Colon (tissue), 2 donors: ENCODE data around the gene UBAP2L.
"Not testable (repeated sequence)": the region's sequence is repeated elsewhere in the genome, so short reads cannot be mapped to it uniquely, and the experiment has no call there.

Experiments
- FAIRE-seq: peaks from 2 replicates; lab custom pipeline; 2012; peaks lifted over from hg19 to GRCh38; lab: Jason Lieb, UNC
- donor health status: control.
- donor health status: control.

Gene UBAP2L

DNA sequence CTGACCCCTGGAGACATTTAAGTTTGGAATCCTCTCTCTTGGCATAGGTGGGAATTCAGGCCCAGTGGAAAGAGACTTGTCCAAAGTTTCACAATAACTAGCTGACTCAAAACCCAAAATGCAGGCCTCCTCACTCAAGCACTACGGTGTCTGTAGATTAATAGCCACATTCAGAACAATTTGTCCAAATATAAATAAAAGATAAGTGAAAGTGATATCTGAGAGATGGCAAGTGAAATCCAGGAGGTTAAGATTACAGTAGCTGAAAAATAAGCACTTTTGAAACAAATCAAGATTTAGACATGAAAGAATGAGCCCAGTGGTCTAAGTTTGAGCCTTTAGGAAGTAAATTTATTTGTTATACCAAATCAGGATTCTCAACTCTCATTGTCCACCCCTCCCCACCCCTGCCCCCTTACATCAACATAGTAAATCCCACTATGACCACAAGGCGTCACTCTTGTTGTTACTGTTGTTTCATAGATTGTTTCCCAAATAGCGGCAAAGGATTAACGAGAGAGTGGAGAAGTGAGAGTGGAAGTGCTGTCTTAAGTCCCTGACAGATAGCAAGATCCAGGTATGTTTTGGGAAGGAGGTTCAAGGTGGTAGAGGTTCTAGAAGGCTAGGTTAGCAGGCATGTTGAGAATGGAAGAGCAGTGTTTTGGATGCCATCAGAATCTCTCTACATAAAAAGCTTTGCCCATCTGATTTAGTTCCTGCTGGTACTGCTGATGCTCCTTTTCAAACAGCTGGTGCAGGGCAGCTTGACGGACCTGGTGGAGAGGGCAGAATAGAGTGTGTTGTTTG is 21.8 kb upstream of the UBAP2L start:
- FAIRE-seq: no peak

DNA sequence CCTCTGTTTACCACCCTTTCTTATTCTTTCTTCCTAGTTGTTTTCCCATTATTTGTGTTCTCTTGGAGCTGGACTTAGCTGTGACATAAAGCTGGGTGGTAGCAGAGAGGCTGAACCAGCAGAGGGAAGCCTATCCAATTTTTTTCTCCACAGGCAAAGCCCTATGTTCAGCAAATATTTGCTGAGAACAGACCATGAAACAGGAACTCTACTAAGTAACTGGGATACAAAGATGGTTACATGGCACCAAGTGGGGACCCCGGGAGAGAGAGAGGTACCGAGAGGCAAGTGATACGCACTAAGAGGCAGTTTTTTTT is 21.2 kb upstream of the UBAP2L start:
- FAIRE-seq: no peak

DNA sequence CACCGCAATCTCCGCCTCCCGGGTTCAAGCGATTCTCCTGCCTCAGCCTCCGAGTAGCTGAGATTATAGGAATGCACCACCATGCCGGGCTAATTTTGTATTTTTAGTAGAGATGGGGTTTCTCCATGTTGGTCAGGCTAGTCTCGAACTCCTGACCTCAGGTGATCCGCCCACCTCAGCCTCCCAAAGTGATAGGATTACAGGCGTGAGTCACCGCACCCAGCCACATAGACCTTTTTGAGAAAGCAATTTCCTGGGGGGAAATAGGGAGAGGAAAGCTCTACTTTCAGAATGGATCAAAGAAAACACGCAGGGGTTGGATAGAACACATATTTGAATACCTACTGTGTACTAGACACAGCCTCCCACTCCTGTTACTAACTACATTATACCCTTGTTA is 15.0 kb upstream of the UBAP2L start:
- FAIRE-seq: not testable (repeated sequence)

DNA sequence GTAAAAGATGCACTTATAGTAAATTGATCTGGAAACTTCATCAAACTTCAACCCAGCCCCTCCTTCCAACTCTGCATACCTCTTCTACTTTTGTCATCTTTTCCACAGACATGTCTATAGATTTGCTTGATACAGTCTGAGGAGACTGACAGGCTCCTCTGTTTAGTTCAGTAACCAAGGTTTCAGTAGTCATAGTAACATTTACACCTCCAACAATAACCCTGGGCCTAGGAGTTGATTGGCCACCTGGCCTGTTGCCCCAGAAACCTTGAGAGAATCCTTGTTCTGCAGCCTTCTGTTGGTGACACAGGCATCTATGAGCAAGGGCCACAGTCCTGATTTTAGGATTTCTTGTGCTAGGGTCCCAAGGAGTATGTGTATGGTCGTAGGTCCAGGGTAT is 14.6 kb upstream of the UBAP2L start, which contains the start of gene CFAP141:
CFAP141 (minus strand) TSS at position 138 of the 400 bp plus-strand sequence; CDS start at position 112, 26 bp downstream.
- FAIRE-seq: no peak

DNA sequence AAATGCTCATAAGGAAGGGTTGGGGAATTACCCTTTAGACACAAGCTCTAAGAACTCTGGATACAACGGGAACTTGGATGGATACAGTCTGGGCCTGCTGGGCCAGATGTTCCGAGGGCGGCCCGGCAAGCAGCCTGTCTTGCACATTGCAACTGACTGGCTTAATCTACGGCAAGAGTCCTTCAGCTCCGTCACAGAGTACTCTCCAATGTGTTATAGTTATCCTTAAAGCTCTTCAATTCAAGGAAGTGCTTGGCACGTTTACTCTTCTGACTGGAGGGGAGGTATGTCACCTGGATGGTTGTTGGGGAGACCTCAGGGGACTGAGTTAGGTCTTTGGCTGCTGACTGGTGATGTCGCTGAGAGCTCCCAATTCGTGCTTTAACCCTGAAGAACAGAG is 13.5 kb upstream of the UBAP2L start:
- no peak for FAIRE-seq

DNA sequence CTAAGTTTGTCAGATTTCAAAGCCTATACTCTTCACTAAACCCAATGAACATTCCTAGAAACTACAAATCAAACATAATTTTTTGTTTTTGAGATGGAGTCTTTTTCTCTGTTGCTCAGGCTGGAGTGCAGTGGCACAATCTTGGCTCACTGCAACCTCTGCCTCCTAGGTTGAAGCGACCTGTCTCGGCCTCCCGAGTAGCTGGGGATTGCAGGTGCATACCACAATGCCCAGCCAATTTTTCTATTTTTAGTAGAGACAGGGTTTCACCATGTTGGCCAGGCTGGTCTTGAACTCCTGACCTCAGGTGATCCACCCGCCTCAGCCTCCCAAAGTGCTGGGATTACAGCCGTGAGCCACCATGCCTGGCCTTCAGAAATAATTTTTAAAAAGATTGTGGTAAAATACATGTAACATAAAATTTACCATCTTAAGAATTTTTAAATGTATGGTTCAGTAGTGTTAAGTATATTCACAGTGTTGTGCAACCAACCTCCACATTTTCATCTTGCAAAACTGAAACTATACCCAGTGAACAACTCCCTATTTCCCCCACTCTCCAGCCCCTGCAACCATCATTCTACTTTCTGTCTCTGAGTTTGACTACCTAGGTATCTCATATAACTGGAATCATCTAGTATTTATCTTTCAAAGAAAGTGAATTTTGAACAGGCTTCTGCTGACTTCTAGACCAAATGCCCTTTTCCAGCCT is 11.9 kb upstream of the UBAP2L start:
- no peak for FAIRE-seq

DNA sequence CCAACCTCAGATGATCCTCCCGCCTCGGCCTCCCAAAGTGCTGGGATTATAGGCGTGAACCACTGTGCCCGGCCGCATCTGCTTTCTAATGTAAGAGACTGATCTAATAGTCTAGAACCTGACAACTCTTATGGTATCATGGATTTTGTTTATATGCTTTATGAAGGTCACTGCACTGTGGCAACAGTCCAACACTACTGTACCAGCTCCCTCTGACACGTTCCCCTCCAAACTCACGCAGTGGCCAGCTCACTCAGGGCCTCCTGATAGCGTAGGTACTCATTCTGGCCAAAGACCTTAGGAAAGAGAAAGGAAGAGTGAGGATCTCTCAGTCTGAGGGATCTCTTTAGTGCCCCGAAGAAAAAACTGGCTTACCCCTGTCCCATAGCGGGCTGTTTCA is 8.7 kb upstream of the UBAP2L start:
- no peak for FAIRE-seq

DNA sequence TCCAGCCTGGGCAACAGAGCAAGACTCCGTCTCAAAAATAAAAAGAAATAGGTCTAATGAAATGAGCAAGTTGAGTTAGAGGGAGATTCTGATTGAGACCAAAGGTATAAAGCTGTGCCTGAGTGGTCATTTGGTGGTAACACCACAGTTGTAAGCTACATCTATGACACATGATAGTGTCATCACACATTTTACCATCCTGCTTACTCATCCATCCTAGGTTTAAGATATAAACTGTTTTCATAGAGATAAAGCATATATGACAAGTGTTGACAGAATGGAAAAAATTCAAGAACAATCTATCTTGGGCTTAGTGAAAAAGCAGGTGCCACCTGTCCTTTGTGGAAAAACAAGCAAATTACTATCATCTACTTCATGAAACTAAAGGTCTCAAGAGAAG is 7.5 kb upstream of the UBAP2L start:
- FAIRE-seq: no peak

DNA sequence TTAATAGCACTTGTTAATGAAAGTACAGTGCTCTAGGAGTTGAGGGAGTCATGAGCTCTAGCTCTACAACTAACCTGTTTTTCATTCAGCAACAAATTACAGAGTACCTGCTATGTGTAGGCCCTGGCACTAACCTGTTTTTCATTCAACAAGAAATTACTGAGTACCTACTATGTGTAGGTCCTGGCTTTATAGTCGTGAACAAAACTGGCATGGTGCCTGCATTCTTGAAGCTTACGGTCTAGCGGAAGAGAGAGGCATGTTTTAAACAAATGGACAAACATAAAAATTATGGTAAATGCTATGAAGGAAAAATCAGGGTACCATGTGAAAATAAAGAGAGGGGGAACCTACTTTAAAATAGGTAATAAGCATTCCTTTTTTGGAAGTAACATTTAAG is 2.2 kb upstream of the UBAP2L start:
- no peak for FAIRE-seq

DNA sequence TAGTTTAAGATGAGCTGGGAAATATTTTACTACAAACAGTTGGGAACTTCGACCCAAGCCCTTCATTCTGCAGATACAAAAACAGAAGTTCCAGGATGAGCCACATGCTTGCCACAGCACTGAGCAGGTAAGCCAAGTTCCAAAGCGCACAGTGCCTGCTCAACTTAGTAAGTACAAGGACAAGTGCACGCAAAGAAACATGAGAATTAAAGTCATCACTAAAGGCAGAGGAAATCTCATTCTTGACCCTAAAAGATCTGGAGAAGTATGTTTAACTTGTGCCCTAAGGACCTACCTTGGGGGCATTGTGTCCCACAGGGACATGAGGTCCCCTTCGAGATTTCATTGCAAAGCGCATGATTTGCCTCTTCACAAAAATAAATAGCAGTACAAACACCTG is 1.2 kb upstream of the UBAP2L start:
- no peak for FAIRE-seq

DNA sequence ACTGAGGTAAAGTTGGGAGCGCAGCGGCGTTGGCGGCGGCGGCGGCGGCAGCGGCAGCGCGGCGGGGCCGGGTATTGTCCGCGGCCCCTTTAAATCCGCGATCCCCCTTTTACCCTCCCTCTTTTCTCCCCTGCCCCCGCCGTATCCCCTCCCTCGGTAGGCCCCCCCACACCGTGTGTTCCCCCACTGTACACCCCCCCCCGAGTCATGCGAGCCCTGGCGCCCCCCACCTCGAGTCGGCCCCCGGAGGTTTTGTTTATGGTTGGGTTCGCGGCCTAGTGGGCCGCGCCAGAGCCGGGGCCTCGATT is 169 bp downstream of the UBAP2L start:
- no peak for FAIRE-seq

DNA sequence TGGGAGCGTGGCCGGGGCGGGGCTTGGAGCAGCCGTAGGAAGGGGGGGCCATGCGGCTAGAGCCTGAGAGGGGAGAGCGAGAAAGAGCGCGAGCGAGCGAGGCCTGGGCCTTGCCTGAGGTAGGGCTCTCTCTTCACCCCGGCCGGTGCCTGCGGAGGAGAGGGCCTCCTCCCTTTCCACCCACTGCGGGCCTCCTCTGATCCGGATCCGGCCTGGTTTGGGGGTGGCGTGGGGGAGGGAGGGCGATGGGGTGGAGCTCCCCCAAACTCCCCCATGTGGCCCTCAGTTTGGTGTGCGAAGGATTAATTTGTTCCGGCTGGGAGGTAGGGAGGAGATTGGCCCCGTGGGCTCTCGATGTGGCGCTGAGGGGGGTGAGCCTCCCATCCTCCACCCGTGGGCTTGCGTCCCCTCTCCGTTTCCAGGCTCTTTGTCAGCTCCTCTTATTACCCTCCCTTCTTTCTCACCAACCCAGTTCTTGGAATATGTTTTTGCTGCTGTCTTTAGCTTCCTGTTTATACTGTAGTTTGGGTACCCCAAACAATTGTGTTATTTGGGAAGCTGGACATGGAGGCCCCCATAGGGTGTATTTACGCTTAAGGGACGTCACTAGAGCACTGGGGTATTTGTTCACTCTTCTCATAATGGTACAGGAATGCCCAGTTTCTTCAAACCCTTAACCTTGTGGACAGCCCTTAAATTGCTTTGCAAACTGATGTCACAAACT is 685 bp downstream of the UBAP2L start:
- FAIRE-seq: no peak

DNA sequence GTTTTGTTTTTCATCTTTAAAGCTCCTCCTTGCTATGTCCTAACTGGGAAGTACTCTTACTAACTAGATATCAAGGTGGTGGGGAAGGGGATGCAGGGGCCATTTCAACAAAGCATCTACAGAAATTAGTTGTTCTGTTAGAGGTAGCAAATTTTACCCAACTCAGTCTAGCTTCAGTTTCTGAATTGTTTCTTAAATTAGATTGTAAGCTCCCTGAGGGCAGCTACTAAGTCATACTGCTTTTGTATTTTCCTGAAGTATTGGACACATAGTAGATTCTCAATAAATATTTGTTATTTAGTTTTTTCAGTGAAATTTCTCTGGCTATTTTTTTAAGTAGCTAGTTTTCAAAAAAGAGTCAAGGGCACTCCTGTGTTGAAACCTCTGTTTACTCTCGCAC is 1.8 kb downstream of the UBAP2L start:
- no peak for FAIRE-seq

DNA sequence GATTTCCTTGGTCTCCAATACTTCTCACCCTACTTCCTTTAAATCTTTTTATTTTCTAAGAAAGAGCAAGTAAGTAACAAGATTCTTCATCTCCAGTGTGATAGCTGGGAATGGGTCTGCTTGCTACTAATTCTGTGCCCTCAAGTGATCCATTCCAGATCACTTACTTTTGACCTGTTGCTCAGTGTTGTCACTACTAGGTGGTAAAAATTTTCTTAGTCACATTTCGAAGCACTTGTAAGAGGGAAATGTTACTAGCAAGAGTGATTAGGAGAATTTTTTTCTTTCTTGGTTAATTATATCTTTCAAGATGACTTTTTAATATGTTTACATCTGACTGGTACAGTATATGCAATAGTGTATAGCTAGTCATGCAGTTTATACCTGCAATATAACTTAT is 2.2 kb downstream of the UBAP2L start:
- no peak for FAIRE-seq

DNA sequence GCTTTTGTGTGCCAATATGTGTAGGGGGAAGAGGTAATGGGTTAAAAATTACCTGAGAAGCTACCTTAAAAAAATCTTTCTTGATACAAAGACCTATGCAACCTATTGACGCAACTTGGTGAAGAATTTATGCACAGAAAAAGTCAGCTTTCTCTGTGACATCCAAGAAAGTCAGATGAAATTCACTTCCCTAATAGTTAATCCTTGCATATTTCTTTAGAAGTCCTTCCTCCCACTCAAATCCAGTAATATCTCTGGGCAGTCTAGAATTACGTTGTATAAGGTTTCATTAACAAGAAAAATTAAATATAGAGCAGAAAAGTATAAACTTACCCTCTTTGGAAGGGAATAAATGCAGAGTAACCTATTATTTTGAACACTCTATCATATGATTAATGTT is 2.9 kb downstream of the UBAP2L start:
- no peak for FAIRE-seq

DNA sequence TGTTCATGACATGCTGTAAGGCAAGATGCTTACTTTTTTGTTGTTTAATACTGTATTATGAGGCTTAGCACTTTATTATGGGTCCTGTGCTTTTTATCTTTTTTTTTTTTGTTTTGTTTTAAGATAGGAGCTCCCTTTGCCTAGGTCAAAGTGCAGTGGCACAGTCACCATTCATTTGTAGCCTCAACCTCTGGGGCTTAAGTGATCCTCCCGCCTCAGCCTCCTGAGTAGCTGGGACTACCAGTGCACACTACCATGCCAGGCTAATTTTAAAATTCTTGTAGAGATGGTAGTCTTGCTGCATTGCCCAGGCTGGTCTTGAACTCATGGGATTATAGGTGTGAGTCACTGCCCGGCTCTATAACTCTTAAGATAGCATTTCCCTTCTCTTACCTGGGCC is 4.6 kb downstream of the UBAP2L start:
- no peak for FAIRE-seq

DNA sequence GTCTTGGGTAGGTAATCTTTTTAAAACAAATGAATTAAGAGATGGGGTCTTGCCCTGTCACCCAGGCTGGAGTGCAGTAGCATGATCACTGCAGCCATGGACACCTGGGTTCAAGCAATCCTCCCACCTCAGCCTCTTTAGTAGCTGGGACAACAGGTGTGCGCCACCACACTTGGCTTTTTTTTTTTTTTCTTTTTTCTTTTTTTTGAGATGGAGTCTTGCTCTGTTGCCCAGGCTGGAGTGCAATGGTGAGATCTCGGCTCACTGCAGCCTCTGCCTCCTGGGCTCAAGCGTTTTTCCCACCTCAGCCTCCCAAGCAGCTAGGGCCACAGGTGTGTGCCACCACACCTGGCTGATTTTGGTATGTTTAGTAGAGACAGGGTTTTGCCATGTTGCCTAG is 10.4 kb downstream of the UBAP2L start:
- not testable (repeated sequence) for FAIRE-seq

DNA sequence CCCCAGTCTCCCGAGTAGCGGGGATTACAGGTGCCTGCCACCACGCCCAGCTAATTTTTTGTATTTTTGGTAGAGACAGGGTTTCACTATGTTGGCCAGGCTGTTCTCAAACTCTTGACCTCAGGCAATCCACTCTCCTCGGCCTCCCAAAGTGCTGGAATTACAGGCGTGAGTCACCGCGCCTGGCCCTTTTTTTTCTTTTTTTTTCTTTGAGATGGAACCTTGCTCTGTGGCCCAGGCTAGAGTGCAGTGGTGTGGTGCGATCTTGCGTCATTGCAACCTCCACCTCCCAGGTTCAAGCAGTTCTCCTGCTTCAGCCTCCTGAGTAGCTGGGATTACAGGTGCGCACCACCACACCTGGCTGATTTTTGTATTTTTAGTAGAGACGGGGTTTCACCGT is 12.4 kb downstream of the UBAP2L start:
- not testable (repeated sequence) for FAIRE-seq

DNA sequence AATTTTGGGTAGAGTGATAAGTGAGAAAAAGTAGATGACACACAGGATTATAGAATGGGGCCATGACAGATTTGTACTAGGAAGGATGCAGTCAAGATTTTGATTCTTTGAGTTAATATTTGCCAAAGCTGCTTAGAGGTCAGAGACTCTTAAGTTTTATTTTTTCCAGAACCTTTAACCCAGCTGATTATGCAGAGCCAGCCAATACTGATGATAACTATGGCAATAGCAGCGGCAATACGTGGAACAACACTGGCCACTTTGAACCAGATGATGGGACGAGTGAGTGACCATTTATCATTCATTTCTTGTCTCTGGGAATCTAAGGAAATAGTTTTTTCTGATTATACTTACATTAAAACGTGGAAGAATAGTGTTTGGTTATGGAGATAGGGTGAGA is 16.1 kb downstream of the UBAP2L start:
- FAIRE-seq: no peak

DNA sequence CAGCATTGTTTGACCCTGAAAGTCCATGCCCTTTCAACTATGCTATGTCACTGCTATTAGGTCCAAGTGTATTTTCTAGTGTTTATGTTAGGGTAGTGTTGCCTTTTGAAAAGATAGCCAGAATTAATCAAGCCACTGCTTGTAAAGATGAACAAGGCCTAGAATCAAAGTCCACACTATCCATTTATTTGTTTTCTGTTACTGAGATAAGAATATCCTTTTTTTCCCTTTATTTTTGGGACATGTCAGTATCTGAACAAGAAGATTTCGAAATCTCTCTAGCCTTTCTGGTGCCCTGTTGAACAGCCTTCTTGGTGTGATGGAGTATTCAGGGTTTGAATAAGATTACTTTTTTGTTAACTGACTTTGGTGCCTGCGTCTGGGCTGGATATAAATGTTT is 16.7 kb downstream of the UBAP2L start:
- no peak for FAIRE-seq

DNA sequence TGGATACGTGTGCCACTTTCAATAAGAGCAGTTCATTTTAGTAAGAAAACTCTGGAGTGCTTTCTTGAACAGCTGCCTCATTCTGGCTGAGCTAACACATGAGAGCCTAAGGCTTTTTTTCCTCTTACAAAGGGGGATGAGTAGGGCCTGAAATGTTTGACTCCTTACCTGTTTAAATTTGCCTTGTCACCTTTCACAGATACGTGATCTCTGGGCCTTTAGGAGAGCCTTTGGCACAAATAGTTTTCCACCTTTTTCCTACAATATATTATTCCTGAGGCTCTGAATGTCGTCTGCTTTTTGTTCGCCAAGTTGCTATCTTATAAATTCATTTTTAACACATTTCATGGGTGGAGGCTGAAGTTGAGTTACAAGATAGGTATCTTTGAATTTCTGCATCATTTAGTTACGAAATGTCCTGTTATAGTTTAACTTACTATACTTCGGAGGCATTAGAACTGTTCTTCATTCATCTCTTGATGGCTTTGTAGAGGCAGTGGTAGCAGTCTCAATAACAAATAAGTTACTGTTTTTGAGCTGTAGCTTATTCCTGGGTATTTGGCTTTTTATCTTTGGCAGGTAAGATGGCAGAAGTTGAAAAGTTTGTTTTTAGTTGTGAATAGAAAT is 17.2 kb downstream of the UBAP2L start:
- FAIRE-seq: no peak

DNA sequence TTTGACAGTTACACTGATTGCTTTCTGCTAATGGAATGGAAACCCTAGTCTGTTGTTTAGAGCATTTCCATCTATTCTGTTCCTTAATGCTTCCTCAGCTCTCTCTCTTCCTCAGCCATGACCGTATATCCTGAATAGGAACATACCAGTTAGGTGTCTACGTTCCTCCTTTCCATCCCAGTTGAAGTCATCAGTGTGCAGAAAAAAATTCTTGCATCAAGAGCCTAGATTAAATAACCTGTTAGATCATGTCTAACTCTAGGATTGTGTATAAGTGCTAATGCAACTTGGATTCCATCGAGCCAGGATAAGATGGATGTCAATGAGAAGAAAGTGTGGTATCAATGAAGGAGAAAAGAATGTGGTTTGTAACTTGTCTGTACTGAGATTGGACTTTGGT is 18.7 kb downstream of the UBAP2L start:
- no peak for FAIRE-seq

DNA sequence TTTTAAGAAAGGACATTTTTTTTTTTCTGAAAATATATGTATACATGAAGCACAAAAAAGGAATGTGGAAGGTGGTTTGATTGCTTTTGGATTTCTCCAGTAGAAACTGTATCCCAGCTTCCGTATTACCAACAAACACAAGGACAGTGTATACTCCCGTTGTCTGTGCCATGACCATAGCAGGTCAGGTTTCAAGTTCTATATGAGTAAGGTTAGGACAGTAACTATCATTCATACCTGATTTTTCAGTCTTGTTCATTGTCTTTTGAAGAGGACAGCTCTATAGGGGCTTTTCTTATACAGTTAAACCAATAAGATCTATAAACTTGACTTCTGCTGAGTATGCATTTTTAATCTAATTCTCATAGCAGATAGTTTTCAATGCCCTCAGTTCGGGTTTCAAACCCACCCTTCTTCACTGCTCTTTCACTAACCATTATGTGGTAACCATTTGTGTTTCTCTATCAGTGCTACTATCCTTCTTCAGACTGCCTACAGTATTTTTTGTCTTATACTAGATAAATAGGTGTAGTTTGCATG is 19.6 kb downstream of the UBAP2L start:
- no peak for FAIRE-seq
